HT1080 (cell line): ENCODE results near the gene ARRDC5. TPM values are rescaled to one million over a fixed set of nuclear protein-coding genes. Genes with fewer than 3 reads are reported as not detected.

Source experiments
- small RNA-seq: library from RNA; depleted of rRNA; stranded (forward); fragments of <200 nt; gene quantifications from one replicate; pipeline ENCODE3, GENCODE V24; 2014
- total RNA-seq: library from RNA; depleted of rRNA; stranded (reverse); fragments of >200 nt; shearing (Covaris generic); gene quantifications from 2 replicates; pipeline ENCODE4 v1.2.3, GENCODE V29; 2014; rRNA removed

ARRDC5 gene
- total RNA-seq, 1 experiment from 2014 or later, result not detected

Small RNAs within 50 kb of the gene (small RNA-seq; reads per million reads assigned to genes)
- not detected for gene MIR4747

Other genes starting within 250 kb of the ARRDC5 start
- gene MYDGF, start 232.6 kb downstream of the ARRDC5 start, total RNA-seq, result 76.3 and 76.6 TPM in 2 replicates
- gene DPP9, start 179.1 kb downstream of the ARRDC5 start, total RNA-seq, result 36.1 and 53.1 TPM in 2 replicates
- 9.8 and 13.0 TPM in 2 replicates for gene FEM1A, start 111.2 kb downstream of the ARRDC5 start, total RNA-seq
- 1.5 and 2.8 TPM in 2 replicates for gene TICAM1, start 71.2 kb downstream of the ARRDC5 start, total RNA-seq
- gene PLIN3, start 35.2 kb downstream of the ARRDC5 start, total RNA-seq, result 65.7 and 75.6 TPM in 2 replicates
- 30.1 and 40.7 TPM in 2 replicates for gene UHRF1, start 6.6 kb upstream of the ARRDC5 start, total RNA-seq
- gene KDM4B, start 66.2 kb upstream of the ARRDC5 start, total RNA-seq, result 2.3 and 3.1 TPM in 2 replicates